GM12873 (cell line): ENCODE measurements around the gene CEBPZOS.
A peak's percentile ranks its signal among the peaks of the same experiment; 100 is the strongest.

ENCODE experiments used
- CTCF ChIP-seq: IDR thresholded peaks from 2 replicates; pipeline ENCODE4 v1.5.1; 2012; ENCODE audit warnings: low read depth, mild to moderate bottlenecking, moderate library complexity, low read length, control low read depth; ENCODE audit not compliant: insufficient read depth; ENCODE audit errors: missing control alignments

Gene CEBPZOS

GRCh38 chr2:37180006-37180639 lies 16.2 kb upstream of the CEBPZOS start:
- peak; percentile 5 for TF ChIP-seq CTCF

- TF ChIP-seq CTCF, result no peak
Measured at GRCh38 chr2:37180640-37181039, 15.7 kb upstream of the CEBPZOS start.

GRCh38 chr2:37181726-37182684 lies 14.3 kb upstream of the CEBPZOS start:
- no peak for TF ChIP-seq CTCF

GRCh38 chr2:37188570-37188969 lies 7.7 kb upstream of the CEBPZOS start, which contains the start of gene SULT6B1:
TSS of gene SULT6B1 (minus strand) at chr2:37188670. CDS start at chr2:37188640, 30 bp downstream.
- no peak for TF ChIP-seq CTCF

- no peak for TF ChIP-seq CTCF
Measured at GRCh38 chr2:37189452-37190153, 6.7 kb upstream of the CEBPZOS start.

GRCh38 chr2:37190290-37190689 lies 6.0 kb upstream of the CEBPZOS start:
- no peak for TF ChIP-seq CTCF

- no peak for TF ChIP-seq CTCF
Measured at GRCh38 chr2:37191253-37191652, 5.0 kb upstream of the CEBPZOS start.
